ENCODE measurements around the gene CPT2. TPM values are rescaled to one million over a fixed set of nuclear protein-coding genes. Genes with fewer than 3 reads are reported as not detected.

CPT2 gene
- total and polyA plus RNA-seq, 9 of the 15 experiments (the other 6 are each of a cell fraction or from before 2014, with no cell fraction given), result 7.6 to 25.1 (median 16.8) TPM

DNA sequence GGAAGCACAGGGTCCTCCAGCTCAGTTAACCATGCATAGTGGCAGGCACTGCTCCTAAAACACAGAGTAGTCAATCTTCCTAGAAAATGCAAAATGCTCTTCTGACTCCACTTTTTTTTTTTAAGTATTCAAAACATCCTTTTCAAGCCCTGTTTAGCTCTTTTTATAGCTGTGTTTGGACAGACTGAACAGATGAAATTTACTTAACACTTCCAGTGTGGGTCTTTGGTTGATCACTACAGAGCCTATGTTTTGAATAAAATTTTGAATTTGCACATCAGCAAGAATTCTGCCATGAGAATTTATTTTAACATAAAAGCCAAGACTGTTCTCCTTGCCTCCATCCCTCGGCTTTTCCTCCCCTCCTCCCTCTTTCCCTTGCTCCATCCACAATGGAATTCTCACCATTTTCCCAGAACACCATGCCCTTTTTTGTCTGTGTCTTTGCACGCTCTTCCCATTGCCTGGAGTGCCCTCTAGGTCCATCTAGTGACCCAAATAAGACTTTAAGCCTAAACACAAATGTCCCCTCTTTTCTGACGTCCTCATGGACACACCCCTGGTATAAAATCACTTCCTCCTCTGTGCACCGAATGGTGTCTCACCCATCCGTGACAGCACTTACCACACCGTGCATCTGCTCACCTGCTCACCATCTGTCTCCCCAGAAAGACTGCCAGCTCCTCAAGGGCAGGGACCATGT is 24.0 kb upstream of the CPT2 start (continued):
- TF ChIP-seq HINFP (tag; conservative IDR thresholded peaks at IDR 0.05; ENCODE audit: low read depth) (no peak), DACH1 (IDR thresholded peaks at IDR 0.05; ENCODE audit: partially characterized antibody) (no peak), GABPB2 (CRISPR knock-in tag; conservative IDR thresholded peaks at IDR 0.05) (no peak), ZNF79 (CRISPR knock-in tag; IDR thresholded peaks at IDR 0.05; ENCODE audit: low read depth) (no peak), ZNF316 (IDR thresholded peaks at IDR 0.05) (peak; percentile 31; the same call in 1 of the 2 replicates), CTBP1 (IDR thresholded peaks at IDR 0.05; ENCODE audit: borderline replicate concordance) (peak; percentile 22; the same call in 1 of the 2 replicates), CREB3 (tag; conservative IDR thresholded peaks at IDR 0.05; ENCODE audit: low read depth) (no peak), E2F5 (CRISPR knock-in tag; IDR thresholded peaks at IDR 0.05) (no peak), MXI1 (IDR thresholded peaks at IDR 0.05; ENCODE audit: low read depth, low read length) (no peak), ZFP1 (CRISPR knock-in tag; IDR thresholded peaks at IDR 0.05) (no peak), ZNF24 (IDR thresholded peaks at IDR 0.05) (no peak)
- TF ChIP-seq, protein P1, sequence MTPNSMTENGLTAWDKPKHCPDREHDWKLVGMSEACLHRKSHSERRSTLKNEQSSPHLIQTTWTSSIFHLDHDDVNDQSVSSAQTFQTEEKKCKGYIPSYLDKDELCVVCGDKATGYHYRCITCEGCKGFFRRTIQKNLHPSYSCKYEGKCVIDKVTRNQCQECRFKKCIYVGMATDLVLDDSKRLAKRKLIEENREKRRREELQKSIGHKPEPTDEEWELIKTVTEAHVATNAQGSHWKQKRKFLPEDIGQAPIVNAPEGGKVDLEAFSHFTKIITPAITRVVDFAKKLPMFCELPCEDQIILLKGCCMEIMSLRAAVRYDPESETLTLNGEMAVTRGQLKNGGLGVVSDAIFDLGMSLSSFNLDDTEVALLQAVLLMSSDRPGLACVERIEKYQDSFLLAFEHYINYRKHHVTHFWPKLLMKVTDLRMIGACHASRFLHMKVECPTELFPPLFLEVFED (CRISPR knock-in tag; conservative IDR thresholded peaks at IDR 0.05), result no peak
- TF ChIP-seq, protein P2, sequence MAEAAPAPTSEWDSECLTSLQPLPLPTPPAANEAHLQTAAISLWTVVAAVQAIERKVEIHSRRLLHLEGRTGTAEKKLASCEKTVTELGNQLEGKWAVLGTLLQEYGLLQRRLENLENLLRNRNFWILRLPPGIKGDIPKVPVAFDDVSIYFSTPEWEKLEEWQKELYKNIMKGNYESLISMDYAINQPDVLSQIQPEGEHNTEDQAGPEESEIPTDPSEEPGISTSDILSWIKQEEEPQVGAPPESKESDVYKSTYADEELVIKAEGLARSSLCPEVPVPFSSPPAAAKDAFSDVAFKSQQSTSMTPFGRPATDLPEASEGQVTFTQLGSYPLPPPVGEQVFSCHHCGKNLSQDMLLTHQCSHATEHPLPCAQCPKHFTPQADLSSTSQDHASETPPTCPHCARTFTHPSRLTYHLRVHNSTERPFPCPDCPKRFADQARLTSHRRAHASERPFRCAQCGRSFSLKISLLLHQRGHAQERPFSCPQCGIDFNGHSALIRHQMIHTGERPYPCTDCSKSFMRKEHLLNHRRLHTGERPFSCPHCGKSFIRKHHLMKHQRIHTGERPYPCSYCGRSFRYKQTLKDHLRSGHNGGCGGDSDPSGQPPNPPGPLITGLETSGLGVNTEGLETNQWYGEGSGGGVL (CRISPR knock-in tag; IDR thresholded peaks at IDR 0.05), result no peak
- TF ChIP-seq, protein P3, sequence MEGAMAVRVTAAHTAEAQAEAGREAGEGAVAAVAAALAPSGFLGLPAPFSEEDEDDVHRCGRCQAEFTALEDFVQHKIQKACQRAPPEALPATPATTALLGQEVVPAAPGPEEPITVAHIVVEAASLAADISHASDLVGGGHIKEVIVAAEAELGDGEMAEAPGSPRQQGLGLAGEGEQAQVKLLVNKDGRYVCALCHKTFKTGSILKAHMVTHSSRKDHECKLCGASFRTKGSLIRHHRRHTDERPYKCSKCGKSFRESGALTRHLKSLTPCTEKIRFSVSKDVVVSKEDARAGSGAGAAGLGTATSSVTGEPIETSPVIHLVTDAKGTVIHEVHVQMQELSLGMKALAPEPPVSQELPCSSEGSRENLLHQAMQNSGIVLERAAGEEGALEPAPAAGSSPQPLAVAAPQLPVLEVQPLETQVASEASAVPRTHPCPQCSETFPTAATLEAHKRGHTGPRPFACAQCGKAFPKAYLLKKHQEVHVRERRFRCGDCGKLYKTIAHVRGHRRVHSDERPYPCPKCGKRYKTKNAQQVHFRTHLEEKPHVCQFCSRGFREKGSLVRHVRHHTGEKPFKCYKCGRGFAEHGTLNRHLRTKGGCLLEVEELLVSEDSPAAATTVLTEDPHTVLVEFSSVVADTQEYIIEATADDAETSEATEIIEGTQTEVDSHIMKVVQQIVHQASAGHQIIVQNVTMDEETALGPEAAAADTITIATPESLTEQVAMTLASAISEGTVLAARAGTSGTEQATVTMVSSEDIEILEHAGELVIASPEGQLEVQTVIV (CRISPR knock-in tag; IDR thresholded peaks at IDR 0.05; ENCODE audit: borderline replicate concordance), result no peak
- TF ChIP-seq, protein P4, sequence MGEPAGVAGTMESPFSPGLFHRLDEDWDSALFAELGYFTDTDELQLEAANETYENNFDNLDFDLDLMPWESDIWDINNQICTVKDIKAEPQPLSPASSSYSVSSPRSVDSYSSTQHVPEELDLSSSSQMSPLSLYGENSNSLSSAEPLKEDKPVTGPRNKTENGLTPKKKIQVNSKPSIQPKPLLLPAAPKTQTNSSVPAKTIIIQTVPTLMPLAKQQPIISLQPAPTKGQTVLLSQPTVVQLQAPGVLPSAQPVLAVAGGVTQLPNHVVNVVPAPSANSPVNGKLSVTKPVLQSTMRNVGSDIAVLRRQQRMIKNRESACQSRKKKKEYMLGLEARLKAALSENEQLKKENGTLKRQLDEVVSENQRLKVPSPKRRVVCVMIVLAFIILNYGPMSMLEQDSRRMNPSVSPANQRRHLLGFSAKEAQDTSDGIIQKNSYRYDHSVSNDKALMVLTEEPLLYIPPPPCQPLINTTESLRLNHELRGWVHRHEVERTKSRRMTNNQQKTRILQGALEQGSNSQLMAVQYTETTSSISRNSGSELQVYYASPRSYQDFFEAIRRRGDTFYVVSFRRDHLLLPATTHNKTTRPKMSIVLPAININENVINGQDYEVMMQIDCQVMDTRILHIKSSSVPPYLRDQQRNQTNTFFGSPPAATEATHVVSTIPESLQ (CRISPR knock-in tag; IDR thresholded peaks at IDR 0.05), result no peak
